NCI-H748 treated with DMSO at 0.1 percent for 48 hours (cell line): Measurements from ENCODE around the gene MAPKAP1.

Source experiments
- DNase-seq: peaks from one replicate; lab custom pipeline; 2025; lab: John Stamatoyannopoulos, UW

MAPKAP1 gene

GRCh38 chr9:125642311-125642710, 64.7 kb downstream of the MAPKAP1 start:
- no peak for DNase-seq

- DNase-seq = no peak
Measured at GRCh38 chr9:125639057-125639456, 68.0 kb downstream of the MAPKAP1 start.

GRCh38 chr9:125638239-125639045, 68.6 kb downstream of the MAPKAP1 start:
- no peak for DNase-seq

DNA sequence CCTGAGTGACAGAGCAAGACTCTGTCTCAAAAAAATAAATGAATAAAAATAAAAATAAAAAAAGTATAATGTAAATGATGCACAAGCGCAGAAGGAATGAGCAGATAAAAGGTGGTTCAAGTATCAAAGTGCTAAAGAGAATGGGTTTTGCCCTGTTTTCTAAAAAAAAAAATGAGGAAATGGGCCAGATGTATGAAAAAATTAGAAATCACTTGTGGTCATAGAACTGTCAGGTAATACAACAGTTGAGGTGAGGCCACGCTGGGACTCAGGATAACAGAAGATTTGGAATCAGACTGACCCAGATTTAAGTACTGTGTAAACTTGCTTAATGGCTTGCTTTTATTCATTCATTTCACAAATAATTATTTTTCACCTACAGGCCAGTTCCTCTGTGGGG, 69.8 kb downstream of the MAPKAP1 start:
- no peak for DNase-seq

GRCh38 chr9:125635888-125636287, 71.1 kb downstream of the MAPKAP1 start:
- DNase-seq = no peak

DNA sequence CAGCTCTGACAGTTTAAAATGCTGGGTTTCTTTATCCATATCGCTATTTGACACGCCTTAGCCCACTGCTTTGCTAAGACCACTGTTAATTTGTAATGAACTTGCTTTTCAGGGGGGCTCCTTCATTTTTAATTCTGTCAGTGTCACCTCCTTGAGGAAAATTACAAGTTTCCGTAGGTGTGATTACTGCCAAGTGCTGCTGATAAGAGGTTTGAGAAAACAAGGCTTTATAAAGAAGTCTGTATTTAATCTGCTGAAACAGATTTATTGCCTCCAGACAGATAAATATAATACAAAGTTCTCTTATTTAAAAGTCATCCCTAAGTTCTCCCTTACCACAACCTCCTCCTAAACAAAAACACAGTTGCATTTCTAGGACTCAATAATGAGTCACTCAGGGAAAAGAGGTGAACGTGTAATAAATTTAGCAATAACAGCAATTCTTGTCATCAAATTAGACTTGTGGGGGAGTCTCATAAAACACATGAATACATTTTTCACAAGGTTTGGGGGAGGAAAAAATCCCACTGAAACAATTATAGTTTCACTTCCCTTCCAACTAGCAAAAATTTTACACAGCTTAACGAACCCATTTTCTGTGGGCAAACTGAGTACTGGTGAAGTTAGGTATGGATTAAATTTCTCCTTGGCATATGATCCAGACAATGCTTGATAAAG, 72.8 kb downstream of the MAPKAP1 start:
- DNase-seq = no peak

- no peak for DNase-seq
Measured at GRCh38 chr9:125633116-125633745, 73.8 kb downstream of the MAPKAP1 start.

GRCh38 chr9:125632321-125633115, 74.5 kb downstream of the MAPKAP1 start:
- no peak for DNase-seq

DNA sequence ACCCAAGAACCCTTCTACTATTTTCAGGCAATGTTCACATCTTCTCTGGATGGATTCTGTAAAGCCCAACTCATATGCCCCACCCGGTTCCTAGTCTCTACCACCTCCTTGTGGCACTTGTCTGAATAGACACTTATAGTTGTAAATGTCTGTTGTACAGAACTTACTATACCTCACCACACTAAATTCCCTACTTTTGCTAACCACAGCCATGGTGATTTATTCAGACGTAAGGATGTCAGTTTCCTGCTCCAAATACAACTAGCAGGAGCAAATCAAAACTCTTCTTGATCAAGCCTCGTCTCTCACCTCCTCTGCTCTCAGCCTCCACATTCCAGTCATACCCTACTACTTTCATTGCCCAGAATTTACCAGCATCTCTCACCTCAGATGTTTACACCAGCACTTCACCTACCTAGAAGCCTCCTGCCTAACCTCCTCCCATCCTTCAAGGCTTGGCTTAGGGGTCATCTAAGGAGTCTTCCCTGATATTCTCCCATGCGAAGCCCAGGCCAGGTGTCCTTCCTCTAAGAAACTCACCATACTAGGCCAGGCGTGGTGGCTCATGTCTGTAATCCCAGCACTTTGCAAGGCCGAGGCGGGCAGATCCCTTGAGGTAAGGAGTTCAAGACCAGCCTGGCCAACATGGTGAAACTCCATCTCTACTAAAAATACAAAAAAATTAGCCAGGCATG, 75.5 kb downstream of the MAPKAP1 start:
- DNase-seq = peak; percentile 12

- DNase-seq = no peak
Measured at GRCh38 chr9:125630436-125630835, 76.6 kb downstream of the MAPKAP1 start.

GRCh38 chr9:125629446-125629845, 77.6 kb downstream of the MAPKAP1 start:
- DNase-seq = no peak

DNA sequence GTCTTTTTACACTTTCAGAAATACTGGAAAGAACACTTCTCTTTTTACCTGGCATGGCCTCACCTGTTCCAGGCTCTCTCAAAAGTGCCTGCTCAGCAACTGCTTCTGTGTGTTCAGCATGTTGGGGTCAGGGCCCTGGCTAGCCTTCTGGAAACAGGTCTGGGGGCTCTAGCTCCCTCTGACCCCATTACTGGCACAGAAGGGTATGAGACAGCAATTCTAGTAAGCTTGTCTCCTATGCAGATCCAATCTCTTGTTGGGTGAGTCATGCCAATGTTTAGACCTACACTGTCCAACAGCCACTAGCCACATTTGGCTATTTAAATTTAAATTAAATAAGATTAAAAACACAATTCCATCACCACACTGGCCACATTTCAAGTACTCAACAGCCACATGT, 80.8 kb downstream of the MAPKAP1 start:
- no peak for DNase-seq

GRCh38 chr9:125621170-125621569, 85.8 kb downstream of the MAPKAP1 start:
- DNase-seq = no peak

DNA sequence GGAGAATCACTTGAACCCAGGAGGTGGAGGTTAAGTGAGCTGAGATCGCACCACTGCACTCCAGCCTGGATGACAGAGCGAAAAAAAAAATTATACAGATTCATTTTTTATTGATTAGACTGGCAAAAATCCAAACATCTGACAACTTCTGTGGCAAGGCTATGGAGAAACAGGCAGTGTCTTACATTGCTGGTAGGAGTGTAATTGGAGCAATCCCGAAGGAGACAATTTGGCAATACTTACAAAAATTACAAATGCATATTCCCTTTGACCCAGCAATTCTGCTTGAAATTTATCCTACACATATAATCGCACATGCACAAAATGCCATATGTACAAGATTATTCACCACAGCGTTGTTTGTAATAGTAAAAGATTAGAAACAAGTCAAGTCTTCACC, 86.8 kb downstream of the MAPKAP1 start:
- DNase-seq = no peak

- no peak for DNase-seq
Measured at GRCh38 chr9:125617087-125617486, 89.9 kb downstream of the MAPKAP1 start.

GRCh38 chr9:125613141-125613540, 93.9 kb downstream of the MAPKAP1 start:
- DNase-seq = no peak

GRCh38 chr9:125612616-125613015, 94.4 kb downstream of the MAPKAP1 start:
- no peak for DNase-seq

- no peak for DNase-seq
Measured at GRCh38 chr9:125611121-125611765, 95.8 kb downstream of the MAPKAP1 start.

GRCh38 chr9:125609744-125610143, 97.3 kb downstream of the MAPKAP1 start:
- DNase-seq = no peak

GRCh38 chr9:125608489-125609224, 98.4 kb downstream of the MAPKAP1 start:
- DNase-seq = no peak
